Measurements from ENCODE around the gene GAL3ST2.

GAL3ST2 gene

GRCh38 chr2:241801611-241802420 lies 25.2 kb downstream of the GAL3ST2 start:
- H3K4me3 ChIP-seq (ENCODE audit: low read length) = no peak overlapping the region
- H3K4me2 ChIP-seq (ENCODE audit: low read depth, low read length) = no peak overlapping the region
- no peak overlapping the region for H2AFZ ChIP-seq (ENCODE audit: low read length)
- peaks cover 33% of the 10 kb centered on the region for H3K27me3 ChIP-seq (replicated peaks; ENCODE audit: insufficient read depth, low read length)
- H3K9ac ChIP-seq (ENCODE audit: low read length) = no peak overlapping the region
- no peaks in the 10 kb centered on the region for H3K36me3 ChIP-seq (replicated peaks; ENCODE audit: insufficient read depth, low read length)
- H3F3A ChIP-seq (ENCODE audit: insufficient read depth, low read length) = no peaks in the 10 kb centered on the region
- no peaks in the 10 kb centered on the region for H3K79me2 ChIP-seq (ENCODE audit: low read length)
- no peak for TF ChIP-seq EZH2phosphoT487 (IDR thresholded peaks at IDR 0.05; ENCODE audit: low read length)
- no peak for TF ChIP-seq EZH2 (optimal IDR thresholded peaks at IDR 0.05; ENCODE audit: low read depth, low read length)
- TF ChIP-seq, protein P1, sequence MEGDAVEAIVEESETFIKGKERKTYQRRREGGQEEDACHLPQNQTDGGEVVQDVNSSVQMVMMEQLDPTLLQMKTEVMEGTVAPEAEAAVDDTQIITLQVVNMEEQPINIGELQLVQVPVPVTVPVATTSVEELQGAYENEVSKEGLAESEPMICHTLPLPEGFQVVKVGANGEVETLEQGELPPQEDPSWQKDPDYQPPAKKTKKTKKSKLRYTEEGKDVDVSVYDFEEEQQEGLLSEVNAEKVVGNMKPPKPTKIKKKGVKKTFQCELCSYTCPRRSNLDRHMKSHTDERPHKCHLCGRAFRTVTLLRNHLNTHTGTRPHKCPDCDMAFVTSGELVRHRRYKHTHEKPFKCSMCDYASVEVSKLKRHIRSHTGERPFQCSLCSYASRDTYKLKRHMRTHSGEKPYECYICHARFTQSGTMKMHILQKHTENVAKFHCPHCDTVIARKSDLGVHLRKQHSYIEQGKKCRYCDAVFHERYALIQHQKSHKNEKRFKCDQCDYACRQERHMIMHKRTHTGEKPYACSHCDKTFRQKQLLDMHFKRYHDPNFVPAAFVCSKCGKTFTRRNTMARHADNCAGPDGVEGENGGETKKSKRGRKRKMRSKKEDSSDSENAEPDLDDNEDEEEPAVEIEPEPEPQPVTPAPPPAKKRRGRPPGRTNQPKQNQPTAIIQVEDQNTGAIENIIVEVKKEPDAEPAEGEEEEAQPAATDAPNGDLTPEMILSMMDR (IDR thresholded peaks at IDR 0.05; ENCODE audit: low read length) = no peak
- H3K27ac ChIP-seq (ENCODE audit: low read length) = no peak overlapping the region
- no peaks in the 10 kb centered on the region for H3K4me1 ChIP-seq (ENCODE audit: low read length)
- H3K9me2 ChIP-seq (replicated peaks; ENCODE audit: insufficient read depth, low read length) = no peaks in the 10 kb centered on the region
- no peaks in the 10 kb centered on the region for H4K20me1 ChIP-seq (ENCODE audit: insufficient read depth, low read length)
- DNase-seq = no peak
- H3K9me3 ChIP-seq (replicated peaks; ENCODE audit: insufficient read depth, low read length) = no peaks in the 10 kb centered on the region

- H4K20me1 ChIP-seq (ENCODE audit: insufficient read depth, low read length) = no peaks in the 10 kb centered on the region
- peaks cover 25% of the 10 kb centered on the region for H3K27me3 ChIP-seq (replicated peaks; ENCODE audit: insufficient read depth, low read length)
- no peak overlapping the region for H3K9ac ChIP-seq (ENCODE audit: low read length)
- H3K36me3 ChIP-seq (replicated peaks; ENCODE audit: insufficient read depth, low read length) = no peaks in the 10 kb centered on the region
- no peaks in the 10 kb centered on the region for H3K79me2 ChIP-seq (ENCODE audit: low read length)
- H2AFZ ChIP-seq (ENCODE audit: low read length) = no peak overlapping the region
- no peaks in the 10 kb centered on the region for H3K9me2 ChIP-seq (replicated peaks; ENCODE audit: insufficient read depth, low read length)
- H3K9me3 ChIP-seq (replicated peaks; ENCODE audit: insufficient read depth, low read length) = no peaks in the 10 kb centered on the region
- H3F3A ChIP-seq (ENCODE audit: insufficient read depth, low read length) = no peaks in the 10 kb centered on the region
- H3K27ac ChIP-seq (ENCODE audit: low read length) = no peak overlapping the region
- H3K4me2 ChIP-seq (ENCODE audit: low read depth, low read length) = no peak overlapping the region
- TF ChIP-seq EZH2phosphoT487 (IDR thresholded peaks at IDR 0.05; ENCODE audit: low read length) (no peak), EZH2 (optimal IDR thresholded peaks at IDR 0.05; ENCODE audit: low read depth, low read length) (no peak)
- TF ChIP-seq, protein P1 (IDR thresholded peaks at IDR 0.05; ENCODE audit: low read length) = no peak
- DNase-seq = no peak
- no peaks in the 10 kb centered on the region for H3K4me1 ChIP-seq (ENCODE audit: low read length)
- no peak overlapping the region for H3K4me3 ChIP-seq (ENCODE audit: low read length)
Observed at GRCh38 chr2:241802421-241803318, 26.0 kb downstream of the GAL3ST2 start.

DNA sequence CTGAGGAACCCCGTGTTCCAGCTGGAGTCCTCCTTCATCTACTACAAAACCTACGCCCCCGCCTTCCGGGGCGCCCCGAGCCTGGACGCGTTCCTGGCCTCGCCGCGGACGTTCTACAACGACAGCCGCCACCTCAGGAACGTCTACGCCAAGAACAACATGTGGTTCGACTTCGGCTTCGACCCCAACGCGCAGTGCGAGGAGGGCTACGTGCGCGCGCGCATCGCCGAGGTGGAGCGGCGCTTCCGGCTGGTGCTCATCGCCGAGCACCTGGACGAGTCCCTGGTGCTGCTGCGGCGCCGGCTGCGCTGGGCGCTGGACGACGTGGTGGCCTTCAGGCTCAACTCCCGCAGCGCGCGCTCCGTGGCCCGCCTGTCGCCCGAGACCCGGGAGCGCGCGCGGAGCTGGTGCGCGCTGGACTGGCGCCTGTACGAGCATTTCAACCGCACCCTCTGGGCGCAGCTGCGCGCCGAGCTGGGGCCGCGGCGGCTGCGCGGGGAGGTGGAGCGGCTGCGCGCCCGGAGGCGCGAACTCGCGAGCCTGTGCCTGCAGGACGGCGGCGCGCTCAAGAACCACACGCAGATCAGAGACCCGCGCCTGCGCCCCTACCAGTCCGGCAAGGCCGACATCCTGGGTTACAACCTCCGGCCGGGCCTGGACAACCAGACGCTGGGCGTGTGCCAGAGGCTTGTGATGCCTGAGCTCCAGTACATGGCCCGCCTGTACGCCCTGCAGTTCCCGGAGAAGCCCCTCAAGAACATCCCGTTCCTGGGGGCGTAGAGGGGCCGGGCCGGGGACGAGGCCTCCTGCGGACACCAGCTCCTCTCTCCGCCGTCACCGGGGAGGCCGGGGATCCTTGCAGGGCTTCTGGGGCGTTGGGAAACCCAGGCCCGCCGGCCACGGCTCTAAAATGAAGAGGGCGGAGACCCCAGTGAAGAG lies 27.0 kb downstream of the GAL3ST2 start:
- no peak for DNase-seq
- no peak overlapping the region for H3K4me3 ChIP-seq (ENCODE audit: low read length)
- no peaks in the 10 kb centered on the region for H3K4me1 ChIP-seq (ENCODE audit: low read length)
- H3K27ac ChIP-seq (ENCODE audit: low read length) = no peak overlapping the region
- no peaks in the 10 kb centered on the region for H3K9me3 ChIP-seq (replicated peaks; ENCODE audit: insufficient read depth, low read length)
- H3K4me2 ChIP-seq (ENCODE audit: low read depth, low read length) = no peak overlapping the region
- H3K9ac ChIP-seq (ENCODE audit: low read length) = no peak overlapping the region
- no peaks in the 10 kb centered on the region for H3F3A ChIP-seq (ENCODE audit: insufficient read depth, low read length)
- peaks cover 19% of the 10 kb centered on the region for H3K27me3 ChIP-seq (replicated peaks; ENCODE audit: insufficient read depth, low read length)
- no peaks in the 10 kb centered on the region for H4K20me1 ChIP-seq (ENCODE audit: insufficient read depth, low read length)
- TF ChIP-seq EZH2phosphoT487 (IDR thresholded peaks at IDR 0.05; ENCODE audit: low read length) = no peak
- TF ChIP-seq EZH2 (optimal IDR thresholded peaks at IDR 0.05; ENCODE audit: low read depth, low read length) = no peak
- TF ChIP-seq, protein P1 (IDR thresholded peaks at IDR 0.05; ENCODE audit: low read length) = no peak
- H3K36me3 ChIP-seq (replicated peaks; ENCODE audit: insufficient read depth, low read length) = no peaks in the 10 kb centered on the region
- H2AFZ ChIP-seq (ENCODE audit: low read length) = no peak overlapping the region
- H3K79me2 ChIP-seq (ENCODE audit: low read length) = no peaks in the 10 kb centered on the region
- no peaks in the 10 kb centered on the region for H3K9me2 ChIP-seq (replicated peaks; ENCODE audit: insufficient read depth, low read length)
